GM12878 (cell line): ENCODE data around the gene TULP4. TPM values are rescaled to one million over a fixed set of nuclear protein-coding genes. Genes with fewer than 3 reads are reported as not detected.

Source experiments
- ATAC-seq: fragments of 200-7000 bp; cut with Tn5 transposase; 3 replicates; pipeline ENCODE4 v1.9.1; 2020; ENCODE audit warnings: mild to moderate bottlenecking, moderate library complexity
- BruUV-seq: library from RNA; stranded (reverse); fragments of 400-500 nt; replicated peaks from 2 replicates; lab custom pipeline; 2021; lab: Mats Ljungman, UMichigan
- CTCF ChIA-PET: fragments of 300-600 bp; sonication (Branson Sonifier 250); formaldehyde crosslinking; extraction: SDS; loops from one replicate; lab custom pipeline; 2021; ENCODE audit warnings: inconsistent platforms; lab: Yijun Ruan, JAX
- POLR2A ChIA-PET: fragments of 350-600 bp; formaldehyde crosslinking; extraction: SDS; loops from one replicate; lab custom pipeline; 2021; ENCODE audit warnings: inconsistent platforms; lab: Charles Lee
- RAD21 ChIA-PET: fragments of 300-600 bp; sonication (Branson Sonifier 250); formaldehyde crosslinking; loops from one replicate; lab custom pipeline; 2023; ENCODE audit warnings: antibody characterized with exemption; ENCODE audit not compliant: unreplicated experiment; lab: Charles Lee
- SMC1A ChIA-PET: fragments of 300-600 bp; sonication (Branson Sonifier 250); formaldehyde crosslinking; loops from one replicate; lab custom pipeline; 2023; ENCODE audit not compliant: unreplicated experiment, uncharacterized antibody; lab: Charles Lee
- DNase-seq: peaks from one replicate; pipeline ENCODE4 v3.0.0-alpha.2; 2011; ENCODE audit warnings: low read depth, low spot score
- FAIRE-seq: peaks from 3 replicates; lab custom pipeline; 2011; peaks lifted over from hg19 to GRCh38; lab: Jason Lieb, UNC
- H2AFZ ChIP-seq: 2 replicates; pipeline ENCODE4 v1.6.0; 2011; ENCODE audit warnings: low read depth, low read length, control low read depth; ENCODE audit not compliant: control insufficient read depth
- H3K27ac ChIP-seq: 2 replicates; pipeline ENCODE4 v1.5.1; 2011; ENCODE audit warnings: control low read depth; ENCODE audit not compliant: control insufficient read depth, insufficient read depth
- H3K27me3 ChIP-seq, 2 experiments: replicated peaks in 1 of 2; 2 replicates each; pipeline versions ENCODE4 v1.6.0 to v1.6.1; 2011; ENCODE audit warnings: low read length in 1 of 2; ENCODE audit not compliant: control insufficient read depth in 2 of 2, insufficient read depth in 2 of 2
- H3K36me3 ChIP-seq, 2 experiments: 2 replicates each; pipeline ENCODE4 v1.5.1; 2011; ENCODE audit warnings: low read length in 1 of 2; ENCODE audit not compliant: control insufficient read depth in 2 of 2, insufficient read depth in 2 of 2
- H3K4me1 ChIP-seq: 2 replicates; pipeline ENCODE4 v1.6.1; 2011; ENCODE audit warnings: mild to moderate bottlenecking, low read length, moderate library complexity, mixed read lengths; ENCODE audit not compliant: control insufficient read depth, insufficient read depth
- H3K4me2 ChIP-seq: 2 replicates; pipeline ENCODE4 v1.6.0; 2011; ENCODE audit warnings: control low read depth; ENCODE audit not compliant: control insufficient read depth, insufficient read depth
- H3K4me3 ChIP-seq: fragments of 200-600 bp; sonication (generic); 2 replicates; pipeline ENCODE4 v1.5.1; 2016
- H3K79me2 ChIP-seq: 2 replicates; pipeline ENCODE4 v1.6.0; 2011; ENCODE audit warnings: low read length; ENCODE audit not compliant: control insufficient read depth, insufficient read depth
- H3K9ac ChIP-seq: 2 replicates; pipeline ENCODE4 v1.8.0; 2011; ENCODE audit warnings: low read length, control low read depth, mixed read lengths; ENCODE audit not compliant: control insufficient read depth, insufficient read depth
- H3K9me3 ChIP-seq: replicated peaks from 3 replicates; pipeline ENCODE4 v1.5.1; 2011; ENCODE audit warnings: mild to moderate bottlenecking, low read length; ENCODE audit not compliant: control insufficient read depth, insufficient read depth
- H4K20me1 ChIP-seq: 2 replicates; pipeline ENCODE4 v1.6.0; 2011; ENCODE audit not compliant: control insufficient read depth, insufficient read depth
- CBX3 ChIP-seq: fragments of 200-600 bp; sonication (generic); IDR thresholded peaks from 2 replicates; pipeline ENCODE4 v1.6.1; 2016; ENCODE audit warnings: low read depth, borderline replicate concordance
- CBX5 ChIP-seq: sonication (generic); IDR thresholded peaks from 2 replicates; pipeline ENCODE4 v1.6.1; 2016; ENCODE audit warnings: low read depth, moderate library complexity, mild to moderate bottlenecking, inconsistent platforms
- FOS ChIP-seq: IDR thresholded peaks from 3 replicates; pipeline ENCODE4 v1.6.1; 2011; ENCODE audit warnings: borderline replicate concordance; ENCODE audit not compliant: insufficient read length; ENCODE audit errors: extremely low read depth
- HDAC6 ChIP-seq: fragments of 200-600 bp; sonication (generic); IDR thresholded peaks from one replicate; pipeline ENCODE4 v1.8.0; 2017; ENCODE audit warnings: antibody characterized with exemption; ENCODE audit not compliant: unreplicated experiment
- NR2C2 ChIP-seq: IDR thresholded peaks from 2 replicates; pipeline ENCODE4 v1.6.1; 2011; ENCODE audit warnings: borderline replicate concordance, low read depth; ENCODE audit not compliant: control insufficient read depth, insufficient read length
- NR2F1 ChIP-seq: fragments of 450-650 bp; conservative IDR thresholded peaks from 2 replicates; pipeline ENCODE4 v1.6.1; 2017; ENCODE audit warnings: mild to moderate bottlenecking
- POLR2A ChIP-seq: IDR thresholded peaks from 2 replicates; pipeline ENCODE4 v1.6.1; 2011; ENCODE audit warnings: low read depth, mild to moderate bottlenecking, low read length
- RAD21 ChIP-seq: IDR thresholded peaks from 2 replicates; pipeline ENCODE4 v1.6.1; 2011; ENCODE audit warnings: mild to moderate bottlenecking, low read depth, low read length, moderate library complexity; ENCODE audit not compliant: insufficient read depth
- RAD51 ChIP-seq: fragments of 450-650 bp; IDR thresholded peaks from 2 replicates; pipeline ENCODE4 v1.6.1; 2016; ENCODE audit warnings: moderate library complexity, mild to moderate bottlenecking, inconsistent platforms
- RUNX3 ChIP-seq: IDR thresholded peaks from 2 replicates; pipeline ENCODE4 v1.6.1; 2012; ENCODE audit warnings: low read length, inconsistent platforms
- SPI1 ChIP-seq: IDR thresholded peaks from 2 replicates; pipeline ENCODE4 v1.6.1; 2011; ENCODE audit warnings: low read depth, mild to moderate bottlenecking, low read length, moderate library complexity, borderline replicate concordance; ENCODE audit not compliant: insufficient read depth
- SREBF2 ChIP-seq: IDR thresholded peaks from 2 replicates; pipeline ENCODE4 v1.6.1; 2012; ENCODE audit warnings: mild to moderate bottlenecking, low read length
- SUPT20H ChIP-seq: IDR thresholded peaks from 2 replicates; pipeline ENCODE4 v1.6.1; 2011; ENCODE audit warnings: low read depth, mild to moderate bottlenecking, low read length, moderate library complexity, borderline replicate concordance; ENCODE audit not compliant: control insufficient read depth
- ZBED1 ChIP-seq: IDR thresholded peaks from 2 replicates; pipeline ENCODE4 v1.6.1; 2016; ENCODE audit warnings: borderline replicate concordance
- WGBS: methylation state at CpG from one replicate; pipeline ENCODE4 v1.1.6; 2016; ENCODE audit warnings: low lambda C conversion rate; ENCODE audit not compliant: insufficient replicate concordance, insufficient coverage; ENCODE audit errors: missing lambda C conversion rate; 5-methylcytosine and 5-hydroxymethylcytosine counted together
- in situ Hi-C: fragments of 300-500 bp; cut with MboI; formaldehyde crosslinking; loops from 9 replicates; pipeline ENCODE4 v1.14.3; 2018; ENCODE audit warnings: mixed read lengths
- intact Hi-C: fragments of 100-400 bp; cut with micrococcal nuclease; formaldehyde crosslinking; loops from one replicate; pipeline ENCODE4 v1.14.2; 2022; ENCODE audit not compliant: unreplicated experiment
- polyA plus RNA-seq, 11 experiments: library from polyadenylated mRNA; depleted of rRNA in 4 of 11; unstranded in 6 of 11; stranded (reverse) in 5 of 11; fragments of >200 nt; fragmentation: Nextera tagmentation in 4 of 11; fragmentation: Illumina TruSeq in 1 of 11; extraction: Ambion mirVana in 4 of 11; extraction: Trizol in 1 of 11; gene quantifications; 1 replicate in 1 of 11; 2 replicates in 10 of 11; pipeline versions ENCODE4 v1.2.1 to v1.2.3, GENCODE V29; 2011 to 2016; ENCODE audit warnings: inconsistent platforms in 2 of 11, missing spikeins in 2 of 11, low read depth in 1 of 11
- total RNA-seq, 4 experiments: library from RNA; depleted of rRNA in 3 of 4; stranded (reverse); fragments of >200 nt in 3 of 4; fragmentation: Illumina TruSeq in 1 of 4; extraction: Trizol in 1 of 4; gene quantifications; 2 replicates each; pipeline versions ENCODE4 v1.2.1 to v1.2.3, GENCODE V29; 2013 to 2021
- TF ChIP-seq, protein P1 (sequence below): fragments of 450-650 bp; IDR thresholded peaks from 2 replicates; pipeline ENCODE4 v1.6.1; 2016; ENCODE audit warnings: mild to moderate bottlenecking

The TULP4 gene
- total and polyA plus RNA-seq, 10 of the 15 experiments (the other 5 are each of a cell fraction or from before 2014, with no cell fraction given), result 0.73 to 31.8 (median 14.0) TPM

DNA sequence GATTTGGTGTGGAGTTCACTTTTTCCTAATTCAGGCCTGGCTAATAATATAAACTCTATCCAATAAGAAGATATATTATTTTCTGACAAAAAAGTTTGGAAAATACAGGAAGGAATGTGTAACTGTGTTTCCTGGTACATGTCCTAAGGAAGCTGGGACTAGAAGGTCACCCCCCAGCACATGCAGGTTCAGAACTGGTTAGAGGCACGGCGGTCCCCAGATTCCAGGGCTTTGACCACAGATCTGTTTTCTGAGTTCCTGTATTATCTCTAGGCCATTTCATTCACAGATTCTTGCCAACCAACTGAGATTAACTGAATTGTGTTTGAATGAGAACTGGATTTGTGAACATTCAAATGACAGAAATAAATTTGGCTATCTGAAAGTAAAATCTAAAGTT is 94.5 kb downstream of the TULP4 start:
- H3K9me3 ChIP-seq, result no peaks in the 10 kb centered on the region
- H3K27ac ChIP-seq, result no peak overlapping the region
- no peak for TF ChIP-seq HDAC6
- TF ChIP-seq CBX5, result no peak
- no peak for TF ChIP-seq POLR2A
- TF ChIP-seq SREBF2, result no peak
- no peak for TF ChIP-seq RAD51
- no peak for TF ChIP-seq RUNX3
- no peak for TF ChIP-seq FOS
- no peak for TF ChIP-seq CBX3
- no peak for TF ChIP-seq SUPT20H
- TF ChIP-seq, protein P1, sequence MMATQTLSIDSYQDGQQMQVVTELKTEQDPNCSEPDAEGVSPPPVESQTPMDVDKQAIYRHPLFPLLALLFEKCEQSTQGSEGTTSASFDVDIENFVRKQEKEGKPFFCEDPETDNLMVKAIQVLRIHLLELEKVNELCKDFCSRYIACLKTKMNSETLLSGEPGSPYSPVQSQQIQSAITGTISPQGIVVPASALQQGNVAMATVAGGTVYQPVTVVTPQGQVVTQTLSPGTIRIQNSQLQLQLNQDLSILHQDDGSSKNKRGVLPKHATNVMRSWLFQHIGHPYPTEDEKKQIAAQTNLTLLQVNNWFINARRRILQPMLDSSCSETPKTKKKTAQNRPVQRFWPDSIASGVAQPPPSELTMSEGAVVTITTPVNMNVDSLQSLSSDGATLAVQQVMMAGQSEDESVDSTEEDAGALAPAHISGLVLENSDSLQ, result no peak
- no peak for TF ChIP-seq ZBED1
- no peak for TF ChIP-seq NR2C2
- TF ChIP-seq RAD21, result no peak
- TF ChIP-seq SPI1, result no peak
- no peak for TF ChIP-seq NR2F1
- no peaks in the 10 kb centered on the region for H3K79me2 ChIP-seq
- intact Hi-C loops (no loop called here), in situ Hi-C loops (no loop called here)
- WGBS, result 100% methylated on average over 2 of the region's 2 CpGs
- H3K36me3 ChIP-seq, result no peaks in the 10 kb centered on the region; a peak in 1 of 4 replicates
- ATAC-seq (no peak), FAIRE-seq (no peak), DNase-seq (no peak)
- H3K4me3 ChIP-seq, result no peak overlapping the region
- H3K4me2 ChIP-seq, result no peak overlapping the region
- H4K20me1 ChIP-seq, result no peaks in the 10 kb centered on the region; the same call in 1 of the 2 replicates
- H3K27me3 ChIP-seq, result no peaks in the 10 kb centered on the region
- no peak overlapping the region for H3K9ac ChIP-seq
- POLR2A ChIA-PET, result interaction anchor here (0.6 to 0.8 kb wide), 2 partner anchors 116 to 150 kb away, joined by 3 to 4 read pairs; no protein-coding TSS in a partner anchor
- H3K4me1 ChIP-seq, result no peaks in the 10 kb centered on the region; the same call in 1 of the 2 replicates
- H2AFZ ChIP-seq, result no peak overlapping the region
- RAD21 ChIA-PET, result no interaction called here
- CTCF ChIA-PET, result interaction anchor here (0.7 kb wide), 1 partner anchor 33 kb away, joined by 3 read pairs; no protein-coding TSS in a partner anchor
- SMC1A ChIA-PET, result interaction anchor here (1.0 to 1.2 kb wide), 3 partner anchors 12 to 136 kb away, joined by 3 to 4 read pairs (median 3); no protein-coding TSS in a partner anchor
- BruUV-seq, result no TSS peak
